Measurements from ENCODE around the gene DNAJC4.

- no peak for TF ChIP-seq CTCF (IDR thresholded peaks at IDR 0.05)
- TF ChIP-seq POLR2A (IDR thresholded peaks at IDR 0.05), result no peak
Observed at GRCh38 chr11:64203421-64204079, 26.8 kb upstream of the DNAJC4 start.
